ENCODE results near the gene SULF2.

SULF2 gene

DNA sequence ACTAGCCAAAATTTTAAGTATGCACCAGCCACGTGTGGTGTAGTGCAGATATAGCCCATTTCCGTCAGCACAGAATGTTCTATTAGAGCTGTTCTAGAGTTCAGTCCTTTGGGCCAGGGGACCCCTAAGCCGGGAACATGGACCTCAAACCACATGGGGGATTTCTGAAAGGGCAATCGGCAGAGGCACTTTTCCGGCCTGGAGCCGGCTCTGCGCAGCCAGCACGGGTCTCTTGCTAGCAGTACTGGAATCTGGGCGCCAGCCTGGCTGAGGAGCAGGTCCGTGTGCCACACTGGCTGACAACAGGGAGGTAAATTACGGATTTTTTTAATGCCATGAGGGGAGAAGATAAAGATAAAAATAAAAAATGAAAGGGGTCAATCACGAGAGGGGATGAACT, 120.5 kb downstream of the SULF2 start:
- no peak for DNase-seq

- no peak for DNase-seq
Measured at GRCh38 chr20:47664068-47664437, 121.2 kb downstream of the SULF2 start.

GRCh38 chr20:47663354-47664067, 121.8 kb downstream of the SULF2 start:
- DNase-seq, result peak; percentile 21

DNA sequence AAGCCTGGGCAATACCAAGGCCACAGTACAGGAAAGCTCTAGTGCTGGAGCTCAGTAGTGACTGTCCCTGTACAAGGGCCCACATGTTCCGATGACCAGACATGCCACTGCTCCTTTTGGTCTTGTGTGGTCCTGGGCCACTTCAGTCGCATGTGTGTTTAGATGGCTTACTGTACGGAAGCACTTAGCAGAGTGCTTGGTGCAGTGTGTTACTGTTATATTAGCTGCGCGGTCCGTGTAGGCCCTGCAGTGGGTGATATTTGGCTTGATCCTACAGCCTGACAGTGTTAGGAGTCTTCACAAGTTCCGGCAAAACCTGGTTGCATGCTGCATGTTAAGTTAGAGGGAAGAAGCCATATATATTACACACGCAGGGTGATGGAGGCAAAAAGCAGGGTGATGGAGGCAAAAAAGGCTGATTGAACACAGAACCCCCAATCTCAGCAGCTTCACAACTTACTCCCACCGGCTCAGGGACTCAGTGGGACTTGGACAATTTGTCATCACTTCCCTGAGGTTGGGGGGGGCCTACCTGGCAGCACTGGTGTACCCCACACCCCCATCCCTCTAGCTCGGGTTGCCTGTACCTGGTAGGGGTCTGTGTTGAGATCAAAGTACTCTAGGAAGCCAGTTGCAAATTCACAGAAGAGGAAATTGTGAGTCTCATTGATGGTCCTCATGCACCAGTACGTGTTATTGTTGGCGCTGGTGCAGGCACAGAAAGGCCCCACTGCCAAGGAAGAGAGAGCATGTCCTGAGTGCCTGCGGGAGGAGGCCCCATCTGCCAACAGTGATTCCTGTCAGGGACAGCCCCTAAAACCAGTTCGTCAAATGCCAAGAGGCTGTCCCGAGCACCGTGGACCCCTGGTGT, 122.6 kb downstream of the SULF2 start:
- DNase-seq, result no peak

DNA sequence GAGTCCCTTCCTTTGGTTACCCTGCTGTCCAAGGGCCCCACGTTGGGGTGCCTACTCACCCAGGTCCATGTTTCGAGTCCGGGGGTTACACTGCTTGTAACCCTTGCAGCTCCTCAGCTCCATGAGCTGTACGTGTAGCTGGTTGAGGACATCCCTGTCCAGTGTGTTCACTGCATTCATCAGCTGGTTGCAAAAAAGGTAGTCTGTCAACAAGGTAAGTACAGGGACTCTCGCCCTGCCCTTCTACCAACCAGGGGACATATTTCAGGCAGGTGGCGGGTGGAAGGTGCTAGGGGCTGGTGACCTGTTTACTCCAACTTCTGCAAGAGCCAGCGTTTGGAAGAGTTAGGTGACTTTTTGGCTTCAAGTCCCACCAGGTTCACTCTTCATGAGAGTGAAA, 123.6 kb downstream of the SULF2 start:
- no peak for DNase-seq

DNA sequence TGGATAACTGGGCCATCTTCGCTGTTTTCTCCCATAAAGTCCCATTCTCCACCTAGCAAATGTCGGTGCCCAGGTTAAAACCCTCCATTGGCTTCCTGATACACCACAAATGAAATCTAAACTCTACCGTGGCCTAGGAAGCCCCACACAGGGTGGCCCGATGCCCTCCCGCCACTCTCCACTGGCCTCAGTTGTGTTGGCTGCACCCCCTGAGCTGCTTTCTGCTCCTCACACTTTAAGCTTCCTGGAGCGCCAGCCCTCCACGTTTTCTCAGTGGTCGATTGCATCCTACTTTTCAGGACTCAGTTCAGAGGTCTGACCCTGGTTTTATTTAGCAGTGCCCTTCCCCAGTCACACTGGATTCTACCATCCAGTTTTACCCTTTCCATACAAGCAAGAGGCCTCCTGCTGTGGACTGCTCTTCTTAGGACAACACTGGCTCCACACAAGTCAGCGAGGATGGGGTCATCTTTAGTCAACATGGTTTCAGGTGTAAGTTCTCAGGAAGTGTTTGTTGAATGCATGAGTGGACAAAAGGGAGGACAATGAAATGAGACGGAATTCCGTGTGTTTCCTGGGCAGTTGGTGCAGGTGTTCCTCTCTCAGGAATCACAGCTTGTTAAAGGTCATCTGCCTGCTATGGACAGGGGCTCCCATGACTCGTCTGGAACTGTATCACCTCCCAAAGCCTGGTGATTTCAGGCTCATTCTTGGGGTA, 124.1 kb downstream of the SULF2 start:
- DNase-seq, result no peak

DNA sequence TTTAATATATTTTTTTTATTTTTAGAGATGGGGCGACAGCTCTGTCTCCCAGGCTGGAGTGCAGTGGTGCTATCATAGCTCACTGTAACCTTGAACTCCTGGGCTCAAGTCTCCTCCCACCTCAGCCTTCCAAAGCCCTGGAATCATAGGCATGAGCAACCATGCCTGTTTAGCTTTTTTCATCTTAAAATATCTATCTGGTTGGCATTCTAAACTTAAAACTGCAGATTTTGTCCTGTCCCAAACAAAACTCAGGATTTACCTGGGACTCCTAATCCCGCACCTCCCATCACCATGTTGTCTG, 124.7 kb downstream of the SULF2 start:
- DNase-seq, result no peak

DNA sequence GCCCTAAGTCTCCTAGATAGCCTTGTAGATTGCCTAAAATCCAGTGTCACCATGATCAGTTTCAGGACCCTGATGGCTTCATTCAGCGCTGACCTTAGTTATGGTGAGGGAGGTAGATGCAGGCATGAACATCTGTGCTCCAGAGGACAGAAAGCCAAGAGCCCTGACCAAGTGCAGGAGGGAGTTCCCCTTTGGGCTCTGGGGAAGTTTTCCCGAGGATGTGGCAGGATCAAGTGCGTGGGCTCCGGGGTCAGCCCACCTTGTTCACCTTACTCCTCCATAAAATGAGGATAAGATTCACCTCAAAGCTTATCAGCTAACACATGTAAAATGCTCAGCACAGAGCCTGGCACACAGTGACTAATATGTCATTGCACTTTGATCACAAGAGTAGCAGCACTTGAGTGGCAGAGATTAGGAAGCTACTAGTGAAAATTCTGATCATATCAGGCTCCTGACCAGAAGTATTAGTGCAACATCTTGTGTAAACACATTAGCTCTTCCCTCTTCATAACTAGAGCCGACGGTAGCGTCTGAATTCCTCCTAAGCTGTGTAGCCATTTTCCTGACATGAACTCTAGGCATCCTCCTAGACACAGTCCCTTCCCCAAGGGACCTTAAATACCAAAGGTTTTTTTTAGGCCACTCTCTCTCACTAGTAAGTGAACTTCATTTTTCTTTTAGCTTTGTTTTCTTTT, 125.2 kb downstream of the SULF2 start:
- no peak for DNase-seq

DNA sequence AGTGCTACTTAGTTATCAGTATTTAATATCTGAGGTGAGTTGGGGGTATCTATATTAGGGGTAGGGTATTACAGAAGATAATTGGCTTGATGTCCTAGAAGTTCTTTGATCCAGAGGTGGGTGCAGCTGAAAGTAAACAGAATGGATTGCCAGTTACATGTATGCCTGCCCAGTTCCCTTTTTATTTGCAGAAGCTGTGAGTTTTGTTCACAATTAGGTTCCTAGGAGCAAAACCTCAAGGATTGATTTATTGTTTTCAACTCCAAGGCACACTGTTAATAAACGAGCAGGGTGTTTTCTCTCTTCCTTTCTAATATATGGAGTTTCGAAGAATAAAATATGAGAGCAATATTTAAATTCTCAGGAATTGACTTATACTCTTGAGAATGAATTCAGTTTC, 129.0 kb downstream of the SULF2 start:
- no peak for DNase-seq

- no peak for DNase-seq
Measured at GRCh38 chr20:47655635-47656034, 129.6 kb downstream of the SULF2 start.

GRCh38 chr20:47654370-47654769, 130.9 kb downstream of the SULF2 start:
- no peak for DNase-seq

GRCh38 chr20:47653869-47654268, 131.4 kb downstream of the SULF2 start:
- no peak for DNase-seq

DNA sequence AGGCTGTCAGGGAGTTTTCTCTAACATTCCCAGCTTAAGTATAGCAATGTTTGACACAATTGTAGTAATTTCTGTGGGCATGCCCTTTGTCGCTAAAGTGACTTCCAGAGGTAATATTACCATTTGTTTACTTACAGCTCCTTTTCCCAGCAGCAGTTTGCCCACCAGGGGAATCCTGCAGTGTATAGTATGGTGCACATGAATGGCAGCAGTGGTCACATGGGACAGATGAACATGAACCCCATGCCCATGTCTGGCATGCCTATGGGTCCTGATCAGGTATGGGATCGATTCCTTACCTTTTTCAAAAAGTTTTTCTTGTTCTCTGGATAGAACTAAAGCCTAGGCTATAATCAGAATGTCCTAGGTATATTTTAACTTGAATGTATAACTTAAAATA, 132.5 kb downstream of the SULF2 start:
- DNase-seq, result no peak

GRCh38 chr20:47652301-47652700, 133.0 kb downstream of the SULF2 start:
- DNase-seq, result no peak

- no peak for DNase-seq
Measured at GRCh38 chr20:47648943-47649342, 136.3 kb downstream of the SULF2 start.

- no peak for DNase-seq
Measured at GRCh38 chr20:47647994-47648393, 137.3 kb downstream of the SULF2 start.

GRCh38 chr20:47645632-47646031, 139.6 kb downstream of the SULF2 start:
- no peak for DNase-seq

GRCh38 chr20:47642624-47643023, 142.7 kb downstream of the SULF2 start:
- DNase-seq, result no peak

DNA sequence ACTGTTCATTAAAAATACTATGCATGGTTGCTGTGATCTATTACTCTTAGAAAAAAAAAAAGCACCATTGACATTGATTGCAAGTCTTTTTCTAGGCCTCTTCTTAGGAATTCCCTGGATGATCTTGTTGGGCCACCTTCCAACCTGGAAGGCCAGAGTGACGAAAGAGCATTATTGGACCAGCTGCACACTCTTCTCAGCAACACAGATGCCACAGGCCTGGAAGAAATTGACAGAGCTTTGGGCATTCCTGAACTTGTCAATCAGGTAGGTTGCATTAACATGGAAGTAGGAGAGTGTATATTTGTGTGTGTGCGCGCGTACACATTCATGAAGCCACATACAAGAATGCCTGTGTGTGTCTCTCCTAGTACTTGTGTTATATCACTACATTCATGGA, 143.2 kb downstream of the SULF2 start:
- no peak for DNase-seq

DNA sequence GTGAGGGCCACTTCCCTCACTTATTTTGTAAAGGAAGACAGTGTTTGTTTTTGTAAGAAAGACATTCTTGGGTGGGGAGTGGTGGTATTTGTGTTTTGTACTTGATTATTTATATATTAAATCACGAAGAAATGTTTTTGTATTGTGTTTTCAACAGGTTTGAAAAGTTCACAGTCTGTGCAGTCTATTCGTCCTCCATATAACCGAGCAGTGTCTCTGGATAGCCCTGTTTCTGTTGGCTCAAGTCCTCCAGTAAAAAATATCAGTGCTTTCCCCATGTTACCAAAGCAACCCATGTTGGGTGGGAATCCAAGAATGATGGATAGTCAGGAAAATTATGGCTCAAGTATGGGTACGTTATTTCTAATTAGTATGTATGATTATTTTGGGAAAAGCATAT, 146.4 kb downstream of the SULF2 start:
- DNase-seq, result no peak

DNA sequence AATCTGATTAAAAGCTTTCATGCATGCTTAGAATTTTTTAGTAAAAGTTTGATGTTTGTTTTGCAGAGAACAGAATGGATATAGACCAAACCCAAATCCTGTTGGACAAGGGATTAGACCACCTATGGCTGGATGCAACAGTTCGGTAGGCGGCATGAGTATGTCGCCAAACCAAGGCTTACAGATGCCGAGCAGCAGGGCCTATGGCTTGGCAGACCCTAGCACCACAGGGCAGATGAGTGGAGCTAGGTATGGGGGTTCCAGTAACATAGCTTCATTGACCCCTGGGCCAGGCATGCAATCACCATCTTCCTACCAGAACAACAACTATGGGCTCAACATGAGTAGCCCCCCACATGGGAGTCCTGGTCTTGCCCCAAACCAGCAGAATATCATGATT, 150.0 kb downstream of the SULF2 start:
- DNase-seq, result no peak

DNA sequence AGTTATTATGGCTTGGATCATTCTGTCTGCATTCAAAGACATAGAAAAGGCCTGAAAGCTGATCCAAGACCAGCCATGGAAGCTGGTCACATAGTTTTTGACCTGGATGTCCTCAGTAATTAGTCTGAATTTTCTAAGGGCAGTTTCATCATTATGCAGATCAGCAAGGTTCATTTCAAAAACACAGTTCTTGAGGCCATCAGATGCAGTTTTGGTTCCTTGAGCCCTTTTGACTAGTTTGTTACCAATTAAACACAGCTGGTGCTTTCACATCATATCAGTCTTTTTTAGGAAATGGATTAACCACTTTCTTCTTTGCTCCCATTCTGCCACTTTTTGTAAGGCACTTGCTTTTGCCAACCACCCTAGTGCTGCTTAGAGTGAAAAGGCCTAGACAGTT, 154.2 kb downstream of the SULF2 start:
- DNase-seq, result no peak

DNA sequence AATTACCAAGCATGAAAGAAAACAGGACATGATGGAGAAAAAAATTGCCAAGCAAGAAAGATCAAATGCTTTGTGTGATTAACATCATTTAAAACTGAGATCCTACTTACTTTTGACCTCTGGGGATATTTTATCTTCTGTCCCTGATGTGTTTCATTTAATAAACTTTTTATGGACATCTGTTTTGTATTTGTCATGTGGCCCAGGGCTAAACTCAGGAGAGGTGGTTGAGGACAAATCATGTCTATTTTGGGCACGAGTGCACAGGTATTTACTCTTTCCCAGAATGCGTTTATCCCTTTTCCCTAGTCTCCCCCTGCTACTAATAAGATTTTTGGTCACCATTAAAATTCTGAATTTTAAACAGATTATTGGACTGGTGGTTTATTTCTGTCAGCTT, 155.4 kb downstream of the SULF2 start:
- DNase-seq, result no peak
